Smooth muscle cell (in vitro differentiated cells): ENCODE measurements around the gene IDI2. TPM values are rescaled to one million over a fixed set of nuclear protein-coding genes. Genes with fewer than 3 reads are reported as not detected.

Source experiments
- DNase-seq: peaks from one replicate; lab custom pipeline; 2025; ENCODE audit not compliant: unreplicated experiment; lab: John Stamatoyannopoulos, UW
- H2AFZ ChIP-seq: fragments of 200-600 bp; sonication (generic); 2 replicates; pipeline ENCODE4 v1.6.0; 2016; ENCODE audit warnings: antibody characterized with exemption, low read depth, mild to moderate bottlenecking
- H3F3A ChIP-seq: fragments of 200-600 bp; sonication (generic); 2 replicates; pipeline ENCODE4 v1.6.0; 2017; ENCODE audit warnings: antibody characterized with exemption, low read depth
- H3K27ac ChIP-seq: fragments of 200-600 bp; sonication (generic); 2 replicates; pipeline ENCODE4 v1.5.1; 2016; ENCODE audit warnings: low read depth, mild to moderate bottlenecking
- H3K27me3 ChIP-seq: fragments of 200-600 bp; sonication (generic); 2 replicates; pipeline ENCODE4 v1.6.1; 2016; ENCODE audit warnings: low read depth, mild to moderate bottlenecking
- H3K36me3 ChIP-seq: fragments of 200-600 bp; sonication (generic); 2 replicates; pipeline ENCODE4 v1.5.1; 2016; ENCODE audit warnings: low read depth
- H3K4me1 ChIP-seq: fragments of 200-600 bp; sonication (generic); 2 replicates; pipeline ENCODE4 v1.5.1; 2016; ENCODE audit warnings: low read depth
- H3K4me2 ChIP-seq: fragments of 200-600 bp; sonication (generic); 2 replicates; pipeline ENCODE4 v1.6.0; 2016; ENCODE audit warnings: mild to moderate bottlenecking
- H3K4me3 ChIP-seq: fragments of 200-600 bp; sonication (generic); 2 replicates; pipeline ENCODE4 v1.5.1; 2016; ENCODE audit warnings: mild to moderate bottlenecking
- H3K79me2 ChIP-seq: fragments of 200-600 bp; sonication (generic); 2 replicates; pipeline ENCODE4 v1.6.0; 2016; ENCODE audit warnings: low read depth, mild to moderate bottlenecking
- H3K9ac ChIP-seq: fragments of 200-600 bp; sonication (generic); 2 replicates; pipeline ENCODE4 v1.6.0; 2016; ENCODE audit warnings: low read depth
- H3K9me3 ChIP-seq: fragments of 200-600 bp; sonication (generic); replicated peaks from 2 replicates; pipeline ENCODE4 v1.5.1; 2016; ENCODE audit warnings: low read depth
- H4K20me1 ChIP-seq: fragments of 200-600 bp; sonication (generic); 2 replicates; pipeline ENCODE4 v1.6.0; 2016; ENCODE audit warnings: low read depth
- WGBS: methylation state at CpG from one replicate; pipeline ENCODE4 v1.1.7; 2016; ENCODE audit warnings: low lambda C conversion rate; 5-methylcytosine and 5-hydroxymethylcytosine counted together
- polyA plus RNA-seq: library from polyadenylated mRNA; unstranded; fragments of >200 nt; fragmentation: Nextera tagmentation; extraction: Ambion mirVana; gene quantifications from 2 replicates; pipeline ENCODE4 v1.2.1, GENCODE V29; 2016
- total RNA-seq: library from RNA; depleted of rRNA; stranded (reverse); fragments of >200 nt; gene quantifications from 2 replicates; pipeline ENCODE4 v1.2.3, GENCODE V29; 2014
- TF ChIP-seq, protein P1 (sequence below): fragments of 200-600 bp; sonication (generic); IDR thresholded peaks from 2 replicates; pipeline ENCODE4 v1.5.1; 2017; ENCODE audit warnings: borderline replicate concordance, mild to moderate bottlenecking, antibody characterized with exemption; ENCODE audit not compliant: insufficient read depth, poor library complexity, severe bottlenecking

Gene IDI2
- total and polyA plus RNA-seq, 2 experiments from 2014 or later: not detected

DNA sequence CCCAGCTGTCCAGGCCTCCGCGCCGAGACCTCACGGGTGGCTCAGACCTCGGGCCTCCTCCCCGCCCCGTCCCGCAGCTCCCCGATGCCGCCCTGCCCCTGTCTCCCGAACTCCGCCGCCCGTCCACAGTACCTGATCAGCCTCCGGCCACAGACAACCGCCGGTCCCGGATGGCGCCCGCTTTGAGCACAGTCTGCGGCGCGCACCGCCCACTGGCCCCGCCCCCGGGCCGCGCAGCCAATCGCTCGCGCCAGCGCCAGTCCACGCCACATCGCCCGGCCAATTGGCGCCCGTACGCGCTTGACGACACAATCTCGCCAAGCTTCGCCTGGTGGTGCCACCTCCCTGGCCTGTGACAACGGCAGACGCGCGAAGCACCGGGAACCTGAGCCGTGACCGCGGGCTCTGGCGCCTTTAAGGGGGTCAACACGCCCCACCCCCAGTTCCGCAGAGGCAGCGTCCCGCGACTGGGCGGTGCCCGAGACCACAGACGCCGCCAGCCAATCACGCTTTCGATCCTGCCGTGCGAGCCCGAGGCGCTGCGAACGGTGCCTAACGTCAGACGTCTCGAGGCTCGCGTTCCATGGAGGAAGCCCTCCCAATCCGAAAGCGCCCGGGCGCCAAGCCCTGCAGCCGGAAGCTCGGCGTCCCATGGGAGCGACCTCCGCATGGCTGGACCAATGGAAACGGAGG, 23.2 kb upstream of the IDI2 start, which contains the start of gene IDI1:
Gene IDI1, minus strand, starts transcription at position 388 of the 693 bp plus-strand sequence. Its CDS starts 116 bp downstream, at position 272.
- Histone ChIP-seq H3K4me3 (peak within 1 kb of the TSS; percentile 82), H3K9me3 (no peaks in the 10 kb centered on the region), H4K20me1 (peaks cover 64% of the 10 kb centered on the region), H3K79me2 (peaks cover 76% of the 10 kb centered on the region), H3K36me3 (no peaks in the 10 kb centered on the region), H3K27me3 (no peaks in the 10 kb centered on the region), H3K9ac (peak within 1 kb of the TSS; percentile 94), H3F3A (peaks cover 31% of the 10 kb centered on the region), H3K4me1 (peaks cover 15% of the 10 kb centered on the region), H3K27ac (peak within 1 kb of the TSS; percentile 99), H2AFZ (no peak within 1 kb of the TSS), H3K4me2 (peak within 1 kb of the TSS; percentile 92)
- WGBS: under 1% methylated on average over 75 of the region's 83 CpGs
- TF ChIP-seq, protein P1, sequence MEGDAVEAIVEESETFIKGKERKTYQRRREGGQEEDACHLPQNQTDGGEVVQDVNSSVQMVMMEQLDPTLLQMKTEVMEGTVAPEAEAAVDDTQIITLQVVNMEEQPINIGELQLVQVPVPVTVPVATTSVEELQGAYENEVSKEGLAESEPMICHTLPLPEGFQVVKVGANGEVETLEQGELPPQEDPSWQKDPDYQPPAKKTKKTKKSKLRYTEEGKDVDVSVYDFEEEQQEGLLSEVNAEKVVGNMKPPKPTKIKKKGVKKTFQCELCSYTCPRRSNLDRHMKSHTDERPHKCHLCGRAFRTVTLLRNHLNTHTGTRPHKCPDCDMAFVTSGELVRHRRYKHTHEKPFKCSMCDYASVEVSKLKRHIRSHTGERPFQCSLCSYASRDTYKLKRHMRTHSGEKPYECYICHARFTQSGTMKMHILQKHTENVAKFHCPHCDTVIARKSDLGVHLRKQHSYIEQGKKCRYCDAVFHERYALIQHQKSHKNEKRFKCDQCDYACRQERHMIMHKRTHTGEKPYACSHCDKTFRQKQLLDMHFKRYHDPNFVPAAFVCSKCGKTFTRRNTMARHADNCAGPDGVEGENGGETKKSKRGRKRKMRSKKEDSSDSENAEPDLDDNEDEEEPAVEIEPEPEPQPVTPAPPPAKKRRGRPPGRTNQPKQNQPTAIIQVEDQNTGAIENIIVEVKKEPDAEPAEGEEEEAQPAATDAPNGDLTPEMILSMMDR: no peak
- DNase-seq: peak; percentile 99

DNA sequence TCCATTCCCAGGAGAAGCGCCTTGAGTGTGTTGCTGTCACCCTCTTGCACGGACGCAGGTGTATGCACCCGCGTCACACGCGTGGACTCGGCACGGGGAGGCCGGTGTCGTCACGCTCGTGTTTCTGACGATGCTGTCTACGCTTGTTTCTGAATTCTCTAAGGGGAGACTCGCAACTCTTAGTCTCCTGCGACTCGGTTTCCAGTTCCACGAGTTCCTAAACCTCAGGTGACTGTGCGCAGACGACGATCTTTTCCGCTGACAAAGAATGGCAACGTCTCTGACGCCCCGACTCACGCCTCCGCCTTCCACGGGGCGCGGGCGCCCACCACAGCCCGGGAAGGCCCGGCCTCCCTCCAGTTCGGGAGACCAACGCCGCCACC, 22.7 kb upstream of the IDI2 start:
- Histone ChIP-seq H3K4me2 (peak overlapping the region; percentile 92), H3K79me2 (peaks cover 76% of the 10 kb centered on the region), H3K27ac (peak overlapping the region; percentile 99), H3K27me3 (no peaks in the 10 kb centered on the region), H3K9ac (peak overlapping the region; percentile 94), H3K4me3 (peak overlapping the region; percentile 82), H3K36me3 (no peaks in the 10 kb centered on the region), H3K9me3 (no peaks in the 10 kb centered on the region), H3K4me1 (peaks cover 14% of the 10 kb centered on the region), H3F3A (peaks cover 32% of the 10 kb centered on the region), H4K20me1 (peaks cover 67% of the 10 kb centered on the region), H2AFZ (no peak overlapping the region)
- 2% methylated on average over 33 of the region's 37 CpGs for WGBS
- TF ChIP-seq, protein P1: no peak
- DNase-seq: no peak

DNA sequence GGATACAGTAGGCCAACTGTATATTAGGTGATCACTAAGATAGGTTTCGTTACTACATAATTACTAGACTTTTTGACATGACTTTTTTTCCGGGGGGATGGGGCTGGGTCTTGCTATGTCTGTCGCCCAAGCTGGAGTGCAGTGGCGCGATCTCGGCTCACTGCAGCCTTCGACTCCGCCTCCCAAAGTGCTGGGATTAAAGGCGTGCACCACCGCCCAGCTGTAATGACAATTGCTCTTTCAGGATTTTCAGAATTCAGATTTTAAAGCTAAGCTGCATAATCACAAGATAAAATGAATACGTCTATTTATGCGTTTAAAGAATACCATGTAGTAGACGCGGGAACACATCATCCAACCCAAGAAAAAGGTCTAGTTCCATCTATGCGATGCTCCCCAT, 22.3 kb upstream of the IDI2 start:
- Histone ChIP-seq H3K4me2 (peak overlapping the region; percentile 92), H3K79me2 (peaks cover 75% of the 10 kb centered on the region), H2AFZ (no peak overlapping the region), H3K4me3 (peak overlapping the region; percentile 82), H3K9ac (peak overlapping the region; percentile 94), H3K27me3 (no peaks in the 10 kb centered on the region), H3K9me3 (no peaks in the 10 kb centered on the region), H3K36me3 (peaks cover 4% of the 10 kb centered on the region), H3F3A (peaks cover 36% of the 10 kb centered on the region), H3K27ac (peak overlapping the region; percentile 99), H4K20me1 (peaks cover 67% of the 10 kb centered on the region), H3K4me1 (peaks cover 14% of the 10 kb centered on the region)
- TF ChIP-seq, protein P1: no peak
- 2% methylated on average over 15 of the region's 15 CpGs for WGBS
- DNase-seq: no peak

DNA sequence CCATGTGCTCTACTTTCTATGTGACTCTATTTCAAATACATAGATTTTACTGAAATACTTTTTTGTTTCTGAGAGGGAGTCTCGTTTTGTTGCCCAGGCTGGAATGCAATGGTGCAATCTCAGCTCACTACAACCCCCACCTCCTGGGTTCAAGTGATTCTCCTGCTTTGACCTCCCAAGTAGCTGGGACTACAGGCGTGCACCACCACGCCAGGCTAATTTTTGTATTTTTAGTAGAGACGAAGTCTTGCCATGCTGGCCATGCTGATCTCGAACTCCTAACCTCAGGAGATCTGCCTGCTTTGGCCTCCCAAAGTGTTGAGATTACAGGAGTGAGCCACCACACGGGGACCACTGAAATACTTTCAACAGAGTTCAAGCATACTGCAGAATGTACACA, 19.8 kb upstream of the IDI2 start:
- WGBS: 81% methylated on average over 6 of the region's 6 CpGs
- Histone ChIP-seq H2AFZ (no peak overlapping the region), H3K4me1 (peaks cover 4% of the 10 kb centered on the region), H4K20me1 (peaks cover 73% of the 10 kb centered on the region), H3K4me2 (peak overlapping the region; percentile 76), H3K27me3 (no peaks in the 10 kb centered on the region), H3K9ac (no peak overlapping the region), H3K79me2 (peaks cover 50% of the 10 kb centered on the region), H3K9me3 (no peaks in the 10 kb centered on the region), H3F3A (peaks cover 42% of the 10 kb centered on the region), H3K4me3 (peak overlapping the region; percentile 25), H3K36me3 (peaks cover 25% of the 10 kb centered on the region), H3K27ac (peak overlapping the region; percentile 55)
- DNase-seq: no peak
- TF ChIP-seq, protein P1: no peak
